IgD-negative memory B cell (primary cell): ENCODE measurements around the gene CHST11. TPM values are rescaled to one million over a fixed set of nuclear protein-coding genes. Genes with fewer than 3 reads are reported as not detected.

Source experiments
- H3K27ac Mint-ChIP-seq, 3 donors: one replicate each; pipeline ENCODE4 v1.8.0; 2020 to 2022; ENCODE audit warnings: mild to moderate bottlenecking in 3 of 3, mixed read lengths in 3 of 3, moderate library complexity in 1 of 3
- H3K27me3 Mint-ChIP-seq: one replicate; pipeline ENCODE4 v1.8.0; 2021; ENCODE audit warnings: mixed read lengths
- H3K36me3 Mint-ChIP-seq: one replicate; pipeline ENCODE4 v1.8.0; 2020; ENCODE audit warnings: mild to moderate bottlenecking, mixed read lengths
- H3K4me1 Mint-ChIP-seq, 3 donors: one replicate each; pipeline ENCODE4 v1.8.0; 2020 to 2022; ENCODE audit warnings: mixed read lengths in 3 of 3, mild to moderate bottlenecking in 1 of 3
- H3K4me3 Mint-ChIP-seq, 4 donors: one replicate each; pipeline ENCODE4 v1.8.0; 2020 to 2022; ENCODE audit warnings: mild to moderate bottlenecking in 4 of 4, mixed read lengths in 4 of 4, moderate library complexity in 3 of 4
- H3K9me3 Mint-ChIP-seq, 3 donors: one replicate each; pipeline ENCODE4 v1.8.0; 2020 to 2021; ENCODE audit warnings: mixed read lengths in 3 of 3, mild to moderate bottlenecking in 1 of 3
- polyA plus RNA-seq: library from polyadenylated mRNA; unstranded; fragments of 300-500 nt; fragmentation: Illumina TruSeq; gene quantifications from one replicate; pipeline ENCODE4 v1.2.3, GENCODE V29; 2021

The CHST11 gene
- polyA plus RNA-seq, 1 donor from 2014 or later: 41.7 TPM

- Mint-ChIP-seq H3K27me3 (no peaks in the 10 kb centered on the region), H3K27ac (peak overlapping the region in 2 of 3 donors; percentile 41 to 62), H3K4me3 (peak overlapping the region in 2 of 4 donors; percentile 15 to 20), H3K36me3 (no peaks in the 10 kb centered on the region), H3K4me1 (peaks cover 57 to 74% (median 58%) of the 10 kb centered on the region in 3 donors), H3K9me3 (no peaks in the 10 kb centered on the region)
Observed at GRCh38 chr12:104486943-104487819, 30.4 kb downstream of the CHST11 start.

GRCh38 chr12:104488374-104488773 is 31.6 kb downstream of the CHST11 start:
- Mint-ChIP-seq H3K4me1 (peaks cover 59 to 72% (median 65%) of the 10 kb centered on the region in 3 donors), H3K27ac (peak overlapping the region in 1 of 3 donors; percentile 53), H3K36me3 (no peaks in the 10 kb centered on the region)

GRCh38 chr12:104490186-104490585 is 33.4 kb downstream of the CHST11 start:
- peak overlapping the region; percentile 11 to 93 (median 15) for H3K27ac Mint-ChIP-seq
- peak overlapping the region in 3 of 4 donors; percentile 50 to 86 (median 71) for H3K4me3 Mint-ChIP-seq
- H3K36me3 Mint-ChIP-seq: no peaks in the 10 kb centered on the region
- H3K27me3 Mint-ChIP-seq: no peaks in the 10 kb centered on the region
- peaks cover 64 to 72% (median 66%) of the 10 kb centered on the region in 3 donors for H3K4me1 Mint-ChIP-seq
- H3K9me3 Mint-ChIP-seq: no peaks in the 10 kb centered on the region

More at GRCh38 chr12:104488374-104488773, 31.6 kb downstream of the CHST11 start:
- peak overlapping the region in 1 of 4 donors; percentile 1 for H3K4me3 Mint-ChIP-seq
- H3K27me3 Mint-ChIP-seq: no peaks in the 10 kb centered on the region
- no peaks in the 10 kb centered on the region for H3K9me3 Mint-ChIP-seq

- Mint-ChIP-seq H3K27ac (peak overlapping the region in 2 of 3 donors; percentile 15 to 93), H3K4me3 (peak overlapping the region in 3 of 4 donors; percentile 50 to 86 (median 71)), H3K4me1 (peaks cover 60 to 68% (median 61%) of the 10 kb centered on the region in 3 donors), H3K36me3 (no peaks in the 10 kb centered on the region), H3K27me3 (no peaks in the 10 kb centered on the region), H3K9me3 (no peaks in the 10 kb centered on the region)
Observed at GRCh38 chr12:104490850-104491249, 34.1 kb downstream of the CHST11 start.

GRCh38 chr12:104493496-104493895 is 36.7 kb downstream of the CHST11 start:
- H3K4me3 Mint-ChIP-seq: peak overlapping the region in 2 of 4 donors; percentile 70 to 72
- peaks cover 55 to 66% (median 56%) of the 10 kb centered on the region in 3 donors for H3K4me1 Mint-ChIP-seq
- H3K9me3 Mint-ChIP-seq: no peaks in the 10 kb centered on the region
- peak overlapping the region in 1 of 3 donors; percentile 57 for H3K27ac Mint-ChIP-seq
- no peaks in the 10 kb centered on the region for H3K27me3 Mint-ChIP-seq
- H3K36me3 Mint-ChIP-seq: no peaks in the 10 kb centered on the region

- Mint-ChIP-seq H3K36me3 (no peaks in the 10 kb centered on the region), H3K4me3 (peak overlapping the region; percentile 9 to 85 (median 80)), H3K27ac (peak overlapping the region; percentile 5 to 83 (median 57)), H3K4me1 (peaks cover 60 to 72% (median 62%) of the 10 kb centered on the region in 3 donors), H3K27me3 (no peaks in the 10 kb centered on the region), H3K9me3 (no peaks in the 10 kb centered on the region)
Observed at GRCh38 chr12:104494137-104494792, 37.5 kb downstream of the CHST11 start.

- Mint-ChIP-seq H3K27me3 (no peaks in the 10 kb centered on the region), H3K4me3 (peak overlapping the region; percentile 9 to 85 (median 80)), H3K4me1 (peaks cover 62 to 72% (median 64%) of the 10 kb centered on the region in 3 donors), H3K9me3 (no peaks in the 10 kb centered on the region), H3K27ac (peak overlapping the region in 2 of 3 donors; percentile 5 to 57), H3K36me3 (no peaks in the 10 kb centered on the region)
Observed at GRCh38 chr12:104494793-104495158, 38.0 kb downstream of the CHST11 start.

- H3K9me3 Mint-ChIP-seq: no peaks in the 10 kb centered on the region
- no peaks in the 10 kb centered on the region for H3K27me3 Mint-ChIP-seq
- H3K4me1 Mint-ChIP-seq: peaks cover 55 to 68% (median 60%) of the 10 kb centered on the region in 3 donors
- H3K27ac Mint-ChIP-seq: peak overlapping the region in 1 of 3 donors; percentile 73
- H3K4me3 Mint-ChIP-seq: peak overlapping the region in 1 of 4 donors; percentile 74
- H3K36me3 Mint-ChIP-seq: no peaks in the 10 kb centered on the region
Observed at GRCh38 chr12:104495786-104496185, 39.0 kb downstream of the CHST11 start.

GRCh38 chr12:104496336-104496735 is 39.6 kb downstream of the CHST11 start:
- no peak overlapping the region for H3K4me3 Mint-ChIP-seq
- H3K4me1 Mint-ChIP-seq: peaks cover 51 to 66% (median 57%) of the 10 kb centered on the region in 3 donors
- H3K9me3 Mint-ChIP-seq: no peaks in the 10 kb centered on the region
- H3K27ac Mint-ChIP-seq: peak overlapping the region in 1 of 3 donors; percentile 95
- H3K36me3 Mint-ChIP-seq: no peaks in the 10 kb centered on the region
- H3K27me3 Mint-ChIP-seq: no peaks in the 10 kb centered on the region

GRCh38 chr12:104498211-104498801 is 41.6 kb downstream of the CHST11 start:
- Mint-ChIP-seq H3K9me3 (no peaks in the 10 kb centered on the region), H3K27ac (peak overlapping the region; percentile 37 to 79 (median 63)), H3K4me3 (peak overlapping the region in 2 of 4 donors; percentile 25 to 28), H3K4me1 (peaks cover 44 to 72% (median 54%) of the 10 kb centered on the region in 3 donors), H3K36me3 (no peaks in the 10 kb centered on the region), H3K27me3 (no peaks in the 10 kb centered on the region)

- no peaks in the 10 kb centered on the region for H3K9me3 Mint-ChIP-seq
- no peaks in the 10 kb centered on the region for H3K27me3 Mint-ChIP-seq
- H3K4me3 Mint-ChIP-seq: no peak overlapping the region
- peaks cover 44 to 71% (median 58%) of the 10 kb centered on the region in 3 donors for H3K4me1 Mint-ChIP-seq
- no peaks in the 10 kb centered on the region for H3K36me3 Mint-ChIP-seq
- no peak overlapping the region for H3K27ac Mint-ChIP-seq
Observed at GRCh38 chr12:104499668-104500332, 43.1 kb downstream of the CHST11 start.

GRCh38 chr12:104501115-104501514 is 44.4 kb downstream of the CHST11 start:
- peaks cover 51 to 72% (median 59%) of the 10 kb centered on the region in 3 donors for H3K4me1 Mint-ChIP-seq
- peaks cover 1% of the 10 kb centered on the region for H3K27me3 Mint-ChIP-seq
- H3K27ac Mint-ChIP-seq: no peak overlapping the region
- H3K9me3 Mint-ChIP-seq: no peaks in the 10 kb centered on the region
- H3K36me3 Mint-ChIP-seq: no peaks in the 10 kb centered on the region
- peak overlapping the region in 1 of 4 donors; percentile 71 for H3K4me3 Mint-ChIP-seq

GRCh38 chr12:104501660-104502059 is 44.9 kb downstream of the CHST11 start:
- H3K27ac Mint-ChIP-seq: no peak overlapping the region
- peak overlapping the region in 1 of 4 donors; percentile 71 for H3K4me3 Mint-ChIP-seq
- H3K27me3 Mint-ChIP-seq: peaks cover 1% of the 10 kb centered on the region
- no peaks in the 10 kb centered on the region for H3K36me3 Mint-ChIP-seq
- H3K4me1 Mint-ChIP-seq: peaks cover 52 to 74% (median 59%) of the 10 kb centered on the region in 3 donors
- no peaks in the 10 kb centered on the region for H3K9me3 Mint-ChIP-seq

- H3K9me3 Mint-ChIP-seq: no peaks in the 10 kb centered on the region
- no peak overlapping the region for H3K4me3 Mint-ChIP-seq
- H3K4me1 Mint-ChIP-seq: peaks cover 51 to 71% (median 54%) of the 10 kb centered on the region in 3 donors
- H3K36me3 Mint-ChIP-seq: no peaks in the 10 kb centered on the region
- H3K27me3 Mint-ChIP-seq: peaks cover 1% of the 10 kb centered on the region
- peak overlapping the region in 1 of 3 donors; percentile 61 for H3K27ac Mint-ChIP-seq
Observed at GRCh38 chr12:104502217-104502616, 45.5 kb downstream of the CHST11 start.
